Liver (tissue), 9 donors: ENCODE results near the gene PNRC1. TPM values are rescaled to one million over a fixed set of nuclear protein-coding genes. Genes with fewer than 3 reads are reported as not detected.

Source experiments
- DNase-seq: peaks from one replicate; pipeline ENCODE4 v3.0.0-alpha.2; 2017; ENCODE audit warnings: low spot score
- H3K27ac ChIP-seq, 2 donors: one replicate each; pipeline ENCODE4 v1.7.0; 2013; ENCODE audit warnings: inconsistent platforms in 2 of 2, low read length in 2 of 2, control low read depth in 1 of 2, low read depth in 1 of 2, mild to moderate bottlenecking in 1 of 2
- H3K27me3 ChIP-seq, 4 donors: one replicate each; pipeline versions ENCODE4 v1.6.1 to v1.7.0; 2013; ENCODE audit warnings: low read length in 3 of 4, inconsistent platforms in 1 of 4, mild to moderate bottlenecking in 1 of 4, moderate library complexity in 1 of 4; ENCODE audit not compliant: control insufficient read depth in 4 of 4, insufficient read depth in 4 of 4
- H3K36me3 ChIP-seq, 4 donors: one replicate each; pipeline versions ENCODE4 v1.6.1 to v1.7.0; 2013; ENCODE audit warnings: low read length in 3 of 4, mild to moderate bottlenecking in 3 of 4, low read depth in 1 of 4, moderate library complexity in 1 of 4; ENCODE audit not compliant: control insufficient read depth in 4 of 4, insufficient read depth in 3 of 4
- H3K4me1 ChIP-seq, 4 donors: one replicate each; pipeline versions ENCODE4 v1.6.1 to v1.7.0; 2013; ENCODE audit warnings: low read length in 3 of 4, mild to moderate bottlenecking in 3 of 4, moderate library complexity in 1 of 4; ENCODE audit not compliant: control insufficient read depth in 4 of 4, insufficient read depth in 4 of 4
- H3K4me3 ChIP-seq, 3 donors: one replicate each; pipeline versions ENCODE4 v1.6.1 to v1.7.0; 2013; ENCODE audit warnings: low read length in 3 of 3, control low read depth in 1 of 3, low read depth in 1 of 3, mild to moderate bottlenecking in 1 of 3
- H3K9ac ChIP-seq, 2 donors: one replicate each; pipeline ENCODE4 v1.7.0; 2013; ENCODE audit warnings: low read length in 2 of 2, mild to moderate bottlenecking in 2 of 2, moderate library complexity in 2 of 2, control low read depth in 1 of 2, low read depth in 1 of 2
- H3K9me3 ChIP-seq, 4 donors: one replicate each; pipeline versions ENCODE4 v1.6.1 to v1.7.0; 2013; ENCODE audit warnings: low read length in 3 of 4; ENCODE audit not compliant: control insufficient read depth in 4 of 4
- CTCF ChIP-seq: fragments of 150-350 bp; IDR thresholded peaks from 2 replicates; pipeline ENCODE4 v1.5.1; 2017; ENCODE audit warnings: improper control_type of control experiment, low read depth, low read length; ENCODE audit not compliant: missing input control
- EGR1 ChIP-seq, 2 donors: IDR thresholded peaks; 2 replicates each; pipeline ENCODE4 v1.6.1; 2016 to 2018; ENCODE audit warnings: antibody characterized with exemption in 2 of 2, low read depth in 2 of 2
- FOXA1 ChIP-seq: IDR thresholded peaks from 2 replicates; pipeline ENCODE4 v1.6.1; 2016; ENCODE audit warnings: antibody characterized with exemption
- FOXA2 ChIP-seq: IDR thresholded peaks from 2 replicates; pipeline ENCODE4 v1.6.1; 2016; ENCODE audit warnings: antibody characterized with exemption
- GABPA ChIP-seq, 2 donors: IDR thresholded peaks in 1 of 2; conservative IDR thresholded peaks in 1 of 2; 2 replicates each; pipeline ENCODE4 v1.6.1; 2016; ENCODE audit warnings: antibody characterized with exemption in 2 of 2, mild to moderate bottlenecking in 1 of 2, moderate library complexity in 1 of 2
- HNF4A ChIP-seq, 2 donors: conservative IDR thresholded peaks; 2 replicates each; pipeline ENCODE4 v1.6.1; 2016; ENCODE audit warnings: antibody characterized with exemption in 2 of 2, mild to moderate bottlenecking in 2 of 2
- HNF4G ChIP-seq: IDR thresholded peaks from 2 replicates; pipeline ENCODE4 v1.6.1; 2016; ENCODE audit warnings: antibody characterized with exemption
- JUND ChIP-seq, 2 donors: IDR thresholded peaks; 2 replicates each; pipeline ENCODE4 v1.6.1; 2016; ENCODE audit warnings: antibody characterized with exemption in 2 of 2
- MAX ChIP-seq: IDR thresholded peaks from 2 replicates; pipeline ENCODE4 v1.6.1; 2016; ENCODE audit warnings: antibody characterized with exemption
- NR2F2 ChIP-seq: IDR thresholded peaks from 2 replicates; pipeline ENCODE4 v1.6.1; 2016; ENCODE audit warnings: antibody characterized with exemption
- RAD21 ChIP-seq, 2 donors: IDR thresholded peaks; 2 replicates each; pipeline ENCODE4 v1.6.1; 2016; ENCODE audit warnings: antibody characterized with exemption in 2 of 2, mild to moderate bottlenecking in 2 of 2
- REST ChIP-seq: IDR thresholded peaks from 2 replicates; pipeline ENCODE4 v1.6.1; 2016; ENCODE audit warnings: antibody characterized with exemption, mild to moderate bottlenecking
- RXRA ChIP-seq, 2 donors: IDR thresholded peaks; 2 replicates each; pipeline ENCODE4 v1.6.1; 2017 to 2018; ENCODE audit warnings: antibody characterized with exemption in 2 of 2, mild to moderate bottlenecking in 1 of 2
- SP1 ChIP-seq: IDR thresholded peaks from 2 replicates; pipeline ENCODE4 v1.6.1; 2018; ENCODE audit warnings: antibody characterized with exemption, mild to moderate bottlenecking
- TAF1 ChIP-seq: conservative IDR thresholded peaks from 2 replicates; pipeline ENCODE4 v1.6.1; 2016; ENCODE audit warnings: antibody characterized with exemption, mild to moderate bottlenecking
- YY1 ChIP-seq: IDR thresholded peaks from 2 replicates; pipeline ENCODE4 v1.6.1; 2016; ENCODE audit warnings: antibody characterized with exemption, mild to moderate bottlenecking
- ZBTB33 ChIP-seq: IDR thresholded peaks from 2 replicates; pipeline ENCODE4 v1.6.1; 2016; ENCODE audit warnings: antibody characterized with exemption
- WGBS: extraction: QIAGEN DNeasy Blood & Tissue Kit; methylation state at CpG from one replicate; pipeline ENCODE4 v1.1.7; 2013; 5-methylcytosine and 5-hydroxymethylcytosine counted together
- polyA plus RNA-seq, 2 donors: library from polyadenylated mRNA; stranded (reverse) in 1 of 2; unstranded in 1 of 2; fragments of 200-250 nt in 1 of 2; fragments of >200 nt in 1 of 2; fragmentation: Nextera tagmentation in 1 of 2; extraction: Ambion mirVana in 1 of 2; gene quantifications; one replicate each; pipeline versions ENCODE4 v1.2.1 to v1.2.3, GENCODE V29; 2013 to 2015
- total RNA-seq, 2 donors: library from RNA; depleted of rRNA; stranded (reverse); fragments of >200 nt; gene quantifications; one replicate each; pipeline ENCODE4 v1.2.3, GENCODE V29; 2014
- TF ChIP-seq, protein P1 (sequence below): IDR thresholded peaks from 2 replicates; pipeline ENCODE4 v1.6.1; 2016; ENCODE audit warnings: antibody characterized with exemption
- donor health status: healthy.
- donor health status: healthy.
- donor health status: healthy.
- donor health status: healthy.
- donor health status: healthy.

PNRC1 gene
- total and polyA plus RNA-seq, 4 donors, result 27.4 to 71.4 (median 53.6) TPM

DNA sequence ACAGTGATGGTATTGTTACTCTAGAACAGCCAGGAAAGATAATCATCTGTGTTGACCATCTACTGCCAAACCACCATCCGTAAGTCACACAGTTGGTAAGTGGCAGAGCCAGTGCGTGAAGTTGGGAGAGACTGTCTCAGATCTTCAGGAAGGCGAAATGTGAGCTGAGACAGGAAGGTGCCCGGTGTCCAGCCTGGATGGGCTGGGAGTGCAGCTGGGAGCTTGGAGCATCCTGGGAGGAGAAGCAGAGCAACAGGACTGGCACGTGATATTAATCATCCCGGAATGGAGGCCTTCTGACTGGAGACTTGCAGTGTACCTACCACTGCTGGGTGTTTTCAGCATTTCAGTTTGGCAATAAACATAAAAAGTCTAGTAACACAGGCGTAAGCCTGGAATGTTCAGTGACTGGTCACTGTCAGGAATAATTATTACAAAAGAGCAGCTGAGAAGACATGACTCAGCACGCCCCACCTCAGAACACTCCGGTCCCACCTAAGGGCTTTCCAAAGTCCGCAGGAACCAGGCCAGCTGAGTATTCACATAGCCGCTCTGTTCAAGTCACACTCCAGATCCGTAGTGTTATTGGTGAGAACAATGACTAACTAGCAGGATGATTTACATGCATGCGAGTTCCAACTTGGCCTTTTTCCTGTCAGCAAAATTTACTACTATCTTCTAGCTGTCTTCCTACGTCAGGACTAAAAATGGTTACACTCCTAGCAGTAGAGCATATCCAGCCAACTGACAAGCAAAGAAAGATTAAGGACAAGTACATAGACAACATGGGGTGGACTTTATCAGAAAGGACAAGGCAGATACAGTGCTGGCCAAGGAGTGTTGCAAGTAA, 45.1 kb upstream of the PNRC1 start:
- H3K36me3 ChIP-seq, result no peaks in the 10 kb centered on the region
- WGBS, result 26% methylated on average over 14 of the region's 14 CpGs
- peaks cover 0 to 21% (median 9%) of the 10 kb centered on the region in 4 donors for H3K4me1 ChIP-seq
- TF ChIP-seq FOXA2, result peak; percentile 43
- peak; percentile 3 for TF ChIP-seq CTCF
- TF ChIP-seq RXRA (IDR thresholded peaks at IDR 0.05), result peak; percentile 77 to 78
- TF ChIP-seq EGR1 (IDR thresholded peaks at IDR 0.05; ENCODE audit: low read depth in 2 of 2), result peak in 1 of 2 donors; percentile 37
- peak; percentile 37 for TF ChIP-seq HNF4G
- TF ChIP-seq HNF4A (conservative IDR thresholded peaks at IDR 0.05), result peak; percentile 78 to 90
- TF ChIP-seq MAX, result peak; percentile 50
- peak; percentile 54 for TF ChIP-seq ZBTB33
- peak; percentile 85 for TF ChIP-seq YY1
- TF ChIP-seq, protein P1, sequence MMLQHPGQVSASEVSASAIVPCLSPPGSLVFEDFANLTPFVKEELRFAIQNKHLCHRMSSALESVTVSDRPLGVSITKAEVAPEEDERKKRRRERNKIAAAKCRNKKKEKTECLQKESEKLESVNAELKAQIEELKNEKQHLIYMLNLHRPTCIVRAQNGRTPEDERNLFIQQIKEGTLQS, result peak; percentile 72
- TF ChIP-seq SP1, result peak; percentile 98
- TF ChIP-seq REST, result peak; percentile 67
- peak; percentile 87 for TF ChIP-seq TAF1
- peak; percentile 44 for TF ChIP-seq NR2F2
- TF ChIP-seq FOXA1, result peak; percentile 10
- TF ChIP-seq RAD21 (IDR thresholded peaks at IDR 0.05), result peak; percentile 28 to 50
- TF ChIP-seq GABPA (IDR thresholded peaks at IDR 0.05 in 1 of 2, conservative IDR thresholded peaks at IDR 0.05 in 1 of 2), result peak in 1 of 2 donors; percentile 3
- TF ChIP-seq JUND (IDR thresholded peaks at IDR 0.05), result peak; percentile 83 to 89
- no peaks in the 10 kb centered on the region for H3K27me3 ChIP-seq
- H3K4me3 ChIP-seq, result peak overlapping the region in 2 of 3 donors; percentile 5 to 25
- peak overlapping the region; percentile 32 to 40 for H3K9ac ChIP-seq
- H3K27ac ChIP-seq, result peak overlapping the region; percentile 92 to 98
- no peak for DNase-seq
- H3K9me3 ChIP-seq, result peaks cover 0 to 8% (median 2%) of the 10 kb centered on the region in 4 donors
